NCI-H2081 treated with DMSO at 0.1 percent for 48 hours (cell line): ENCODE results near the gene PRELID3B.
"Not testable (repeated sequence)": the region's sequence is repeated elsewhere in the genome, so short reads cannot be mapped to it uniquely, and the experiment has no call there.

ENCODE experiments used
- DNase-seq: peaks from one replicate; lab custom pipeline; 2025; lab: John Stamatoyannopoulos, UW

PRELID3B gene

GRCh38 chr20:59025511-59025910, 17.1 kb downstream of the PRELID3B start:
- no peak for DNase-seq

GRCh38 chr20:59025086-59025485, 17.5 kb downstream of the PRELID3B start:
- no peak for DNase-seq

DNA sequence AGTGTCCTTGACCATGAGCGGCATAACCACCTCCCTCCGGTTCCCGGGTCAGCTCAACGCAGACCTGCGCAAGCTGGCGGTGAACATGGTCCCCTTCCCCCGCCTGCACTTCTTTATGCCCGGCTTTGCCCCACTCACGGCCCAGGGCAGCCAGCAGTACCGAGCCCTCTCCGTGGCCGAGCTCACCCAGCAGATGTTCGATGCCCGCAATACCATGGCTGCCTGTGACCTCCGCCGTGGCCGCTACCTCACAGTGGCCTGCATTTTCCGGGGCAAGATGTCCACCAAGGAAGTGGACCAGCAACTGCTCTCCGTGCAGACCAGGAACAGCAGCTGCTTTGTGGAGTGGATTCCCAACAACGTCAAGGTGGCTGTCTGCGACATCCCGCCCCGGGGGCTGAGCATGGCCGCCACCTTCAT, 18.5 kb downstream of the PRELID3B start:
- no peak for DNase-seq

DNA sequence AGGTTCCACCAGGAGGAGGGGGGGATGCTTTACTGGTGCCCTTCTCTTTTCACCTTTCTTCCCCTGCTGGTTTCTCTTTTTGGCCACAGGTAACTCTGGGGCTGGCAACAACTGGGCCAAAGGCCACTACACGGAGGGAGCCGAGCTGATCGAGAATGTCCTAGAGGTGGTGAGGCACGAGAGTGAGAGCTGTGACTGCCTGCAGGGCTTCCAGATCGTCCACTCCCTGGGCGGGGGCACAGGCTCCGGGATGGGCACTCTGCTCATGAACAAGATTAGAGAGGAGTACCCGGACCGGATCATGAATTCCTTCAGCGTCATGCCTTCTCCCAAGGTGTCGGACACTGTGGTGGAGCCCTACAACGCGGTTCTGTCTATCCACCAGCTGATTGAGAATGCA, 19.0 kb downstream of the PRELID3B start:
- no peak for DNase-seq

- no peak for DNase-seq
Observed at GRCh38 chr20:59022754-59023153, 19.8 kb downstream of the PRELID3B start.

DNA sequence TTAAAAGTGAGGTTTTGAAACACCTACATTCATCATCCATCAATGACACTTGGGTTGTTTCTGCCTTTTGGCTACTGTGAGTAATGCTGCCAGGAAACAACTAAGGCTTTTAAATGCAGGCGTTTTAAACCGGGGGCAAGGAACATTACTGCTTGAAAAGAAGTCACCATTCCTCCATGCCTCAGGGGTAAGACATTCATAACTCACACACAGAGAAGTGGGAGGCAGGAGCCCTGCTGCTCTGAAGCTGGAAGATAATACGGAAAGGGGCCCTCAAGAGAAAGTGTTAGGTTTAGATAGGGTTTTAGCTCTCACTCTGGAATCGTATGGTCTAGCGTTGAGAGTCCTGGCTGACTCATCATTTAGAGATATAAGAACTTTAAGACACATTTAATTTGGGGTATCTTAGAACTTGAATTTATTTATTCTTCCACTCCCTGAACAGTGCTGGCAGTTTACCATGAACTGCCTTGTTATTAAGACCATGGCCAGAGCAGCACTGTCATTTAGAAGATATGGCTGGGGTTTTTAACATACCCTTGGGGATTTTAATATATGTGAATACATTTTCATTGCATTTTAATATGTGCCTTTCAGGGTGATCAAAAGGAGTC, 21.5 kb downstream of the PRELID3B start:
- DNase-seq = no peak

- no peak for DNase-seq
Observed at GRCh38 chr20:59019217-59019616, 23.4 kb downstream of the PRELID3B start, which contains the start of gene TUBB1. Gene TUBB1 (plus strand): TSS chr20:59019429. CDS start chr20:59019523, 94 bp downstream.

DNA sequence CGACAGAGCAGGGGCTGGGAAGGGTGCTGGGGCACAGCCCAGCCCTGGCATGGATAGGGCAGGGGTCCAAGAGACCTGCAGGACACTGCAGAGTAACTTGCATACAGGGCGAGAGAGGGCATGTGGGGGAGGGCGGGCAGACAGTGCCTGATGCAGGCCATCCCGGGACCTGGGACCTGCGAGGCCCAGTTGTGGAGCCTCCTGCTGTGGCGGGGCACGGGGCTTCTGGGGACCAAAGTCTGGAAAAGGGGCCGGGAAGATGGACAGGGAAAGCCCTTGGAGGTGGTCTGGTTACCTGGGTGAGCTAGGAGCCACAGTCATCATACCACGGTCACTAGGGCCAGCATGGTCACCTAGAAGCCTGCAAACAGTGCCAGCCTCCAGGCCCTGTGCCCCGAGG, 23.8 kb downstream of the PRELID3B start:
- DNase-seq = no peak

GRCh38 chr20:59017493-59018231, 24.9 kb downstream of the PRELID3B start:
- DNase-seq = no peak

DNA sequence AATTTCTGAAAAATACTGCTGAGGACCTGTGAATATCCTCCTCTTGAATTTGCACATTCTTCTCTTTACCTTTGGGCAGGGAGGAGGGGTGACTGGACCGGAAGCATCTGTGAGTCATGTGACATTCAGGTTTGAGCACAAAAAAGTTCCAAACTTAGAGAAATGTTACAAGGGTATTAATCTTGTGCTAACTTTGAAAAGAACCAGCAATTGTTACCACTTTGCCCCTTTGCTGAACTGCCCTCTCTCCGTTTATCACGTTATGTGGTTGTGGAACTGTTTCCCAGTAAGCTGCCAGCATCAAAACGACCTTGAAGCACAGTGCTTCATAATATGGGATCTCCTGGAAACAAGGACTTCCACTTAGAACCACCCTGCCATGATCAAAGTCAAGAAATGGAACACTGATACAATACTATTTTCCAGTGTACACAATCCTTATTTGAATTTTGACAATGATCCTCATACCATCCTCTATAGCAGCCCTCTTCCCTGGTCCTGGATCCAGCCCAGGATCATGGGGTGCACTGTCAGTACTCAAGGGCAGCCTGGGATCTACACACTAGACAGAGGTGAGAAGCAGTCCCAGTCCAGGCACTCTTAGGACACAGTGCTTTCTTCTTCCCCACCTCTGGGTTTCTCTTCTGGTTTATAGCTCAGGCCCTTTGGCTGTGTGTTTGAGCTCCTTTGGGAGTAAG, 25.6 kb downstream of the PRELID3B start:
- DNase-seq = no peak

GRCh38 chr20:59015812-59016711, 26.5 kb downstream of the PRELID3B start:
- no peak for DNase-seq

DNA sequence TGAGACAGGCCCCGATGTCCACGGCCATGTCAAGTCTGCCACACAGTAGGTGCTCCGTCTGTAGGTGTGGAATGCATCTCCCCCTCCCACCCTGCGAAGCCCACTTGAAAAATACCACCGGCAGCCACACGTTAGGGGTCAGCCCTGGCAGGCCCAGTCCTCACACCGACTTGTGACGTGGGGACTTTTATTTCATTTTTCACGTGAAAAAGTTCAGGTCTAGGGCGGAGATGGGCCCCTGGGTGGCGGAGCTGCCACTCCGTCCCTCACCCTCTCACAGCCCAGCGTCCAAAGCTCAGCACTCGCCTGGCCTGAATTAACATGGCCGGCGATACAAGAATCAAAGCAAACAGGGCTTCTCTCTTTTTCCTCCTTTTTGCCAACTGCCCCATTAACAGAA, 27.2 kb downstream of the PRELID3B start:
- no peak for DNase-seq

GRCh38 chr20:59014680-59015389, 27.8 kb downstream of the PRELID3B start:
- DNase-seq = no peak

DNA sequence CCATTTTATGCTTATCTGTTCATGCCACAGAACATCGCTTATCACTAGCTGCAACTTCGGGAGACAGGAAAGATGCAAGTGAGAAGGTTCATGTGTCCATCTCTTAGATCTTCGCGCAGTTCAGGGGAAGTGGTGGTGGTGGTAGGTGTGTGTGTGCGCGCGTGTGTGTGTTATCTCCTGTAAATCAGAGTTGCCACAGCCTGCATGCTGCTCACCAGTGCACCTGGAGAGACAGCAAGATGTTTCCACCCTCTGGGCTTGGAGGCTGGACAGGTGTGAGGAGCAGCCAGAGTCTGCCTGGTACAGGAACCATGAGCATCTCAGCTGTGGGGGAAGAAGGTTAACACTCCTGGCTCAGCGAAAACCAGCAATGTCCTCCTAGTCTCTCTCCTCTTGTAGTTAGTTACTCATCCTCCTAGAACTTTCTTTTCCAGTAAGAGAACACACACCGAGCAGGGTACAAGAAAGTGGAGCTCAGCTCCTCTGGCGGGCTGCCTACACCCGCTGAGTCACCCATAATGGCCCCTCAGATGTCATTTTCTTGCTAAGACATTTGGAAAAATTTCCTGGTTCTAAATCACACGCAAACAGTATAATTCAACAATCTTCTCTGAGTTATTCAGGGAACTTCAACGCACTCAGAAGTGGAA, 28.5 kb downstream of the PRELID3B start:
- DNase-seq = no peak

- no peak for DNase-seq
Observed at GRCh38 chr20:59013031-59013951, 29.3 kb downstream of the PRELID3B start.

- DNase-seq = not testable (repeated sequence)
Observed at GRCh38 chr20:59011874-59012157, 30.8 kb downstream of the PRELID3B start.

GRCh38 chr20:59010995-59011873, 31.4 kb downstream of the PRELID3B start:
- no peak for DNase-seq

DNA sequence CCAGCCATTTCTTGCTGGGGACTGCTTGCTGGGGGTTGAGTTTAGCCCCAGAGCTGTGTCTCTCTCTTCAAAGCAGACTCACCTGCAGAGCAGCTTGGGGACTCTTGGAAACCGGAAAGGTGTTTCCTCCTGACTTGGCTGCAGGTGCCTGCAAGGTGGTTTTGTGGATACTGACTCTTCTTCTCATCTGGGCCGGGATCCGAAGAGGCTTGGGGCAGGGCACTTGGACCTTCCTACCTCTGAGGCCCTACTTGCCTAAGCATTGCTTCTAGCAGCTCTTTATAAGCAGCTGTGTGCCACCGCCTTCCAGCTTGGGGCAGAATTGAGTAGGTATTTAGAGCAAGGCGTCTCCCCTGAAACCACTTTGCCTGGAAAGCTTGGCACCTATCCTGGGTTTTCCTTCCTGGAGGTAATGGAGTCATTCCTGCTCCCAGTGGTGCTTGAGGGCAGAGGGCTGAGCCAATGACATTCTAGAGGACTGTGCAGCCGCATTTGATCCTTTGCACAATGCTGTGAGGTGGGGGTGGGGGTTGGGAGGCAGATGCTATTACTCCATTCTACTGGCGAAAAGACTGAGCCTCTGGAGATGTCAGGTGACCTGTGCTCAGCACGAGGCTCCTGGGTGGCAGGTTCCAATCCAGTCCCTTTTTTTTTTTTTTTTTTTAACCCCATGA, 32.1 kb downstream of the PRELID3B start:
- no peak for DNase-seq
